Activated gamma-delta T cell treated with anti-CD3 and anti-CD28 coated beads, Interleukin-2, amount 50 U/mL, for 16 hours (primary cell): ENCODE data around the gene ANKRD40CL.
"Not testable (repeated sequence)": the region's sequence is repeated elsewhere in the genome, so short reads cannot be mapped to it uniquely, and the experiment has no call there.

Source experiments
- DNase-seq: peaks from one replicate; pipeline ENCODE4 v3.0.0-alpha.2; 2020; ENCODE audit warnings: low read depth

Gene ANKRD40CL, protein sequence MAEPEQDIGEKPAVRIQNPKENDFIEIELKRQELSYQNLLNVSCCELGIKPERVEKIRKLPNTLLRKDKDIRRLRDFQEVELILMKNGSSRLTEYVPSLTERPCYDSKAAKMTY

GRCh38 chr17:50767446-50767845, at the start of gene ANKRD40CL:
Gene ANKRD40CL, minus strand, starts transcription at chr17:50767518. Its CDS starts 605 bp downstream, at chr17:50766913.
- no peak for DNase-seq

DNA sequence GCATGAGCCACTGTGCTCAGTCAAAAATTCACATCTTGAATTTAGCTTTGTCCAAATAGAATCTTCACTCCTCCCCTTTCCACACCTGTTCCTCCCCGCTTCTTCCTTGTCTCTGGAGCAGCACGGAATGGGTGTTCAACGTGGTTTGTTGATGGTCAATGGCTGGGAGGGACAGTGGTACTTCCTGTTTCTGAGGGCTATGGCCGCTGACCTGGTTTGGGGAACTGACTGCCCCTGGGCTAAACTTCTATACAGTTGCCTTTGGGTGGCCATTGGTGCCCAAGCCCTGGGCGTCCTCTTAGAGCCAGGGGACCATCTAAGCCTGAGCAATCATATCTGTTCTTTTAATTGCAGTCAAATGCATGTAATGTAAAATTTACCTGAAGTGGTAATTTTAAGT, 49.0 kb upstream of the ANKRD40CL start:
- DNase-seq = no peak

DNA sequence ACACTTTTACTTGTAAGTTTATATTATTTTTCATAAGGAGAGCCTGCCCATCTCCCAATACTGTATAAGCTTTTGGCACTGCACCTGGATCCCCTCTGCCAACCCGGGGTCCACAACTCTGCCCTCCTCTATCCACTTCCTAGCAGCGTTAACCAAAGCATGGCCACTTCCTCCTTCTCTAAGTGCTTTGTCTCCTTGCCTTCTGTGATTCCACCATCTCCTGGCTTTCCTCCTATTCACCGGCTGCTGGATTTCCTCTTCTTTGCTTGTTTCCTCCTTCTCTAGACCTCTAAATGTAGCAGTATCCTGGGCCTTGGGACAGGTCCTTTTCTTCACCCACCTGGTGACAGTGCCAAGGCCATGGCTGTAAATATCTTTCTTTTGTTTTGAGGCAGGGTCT, 48.1 kb upstream of the ANKRD40CL start:
- DNase-seq = no peak

DNA sequence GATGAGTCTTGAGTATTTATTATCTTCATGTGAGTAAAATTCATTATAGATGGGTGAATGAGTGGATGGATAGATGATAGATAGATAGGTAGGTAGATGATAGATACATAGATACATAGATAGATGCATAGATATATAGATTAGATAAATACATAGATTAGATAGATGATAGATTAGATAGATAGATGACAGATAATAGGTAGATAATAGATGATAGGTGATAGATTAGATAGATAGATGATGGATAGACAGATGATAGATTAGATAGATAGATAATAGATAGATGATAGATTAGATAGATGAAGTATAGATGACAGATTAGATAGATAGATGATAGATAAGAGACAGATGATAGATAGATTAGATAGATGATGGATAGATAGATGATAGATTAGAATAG, 46.3 kb upstream of the ANKRD40CL start:
- no peak for DNase-seq

DNA sequence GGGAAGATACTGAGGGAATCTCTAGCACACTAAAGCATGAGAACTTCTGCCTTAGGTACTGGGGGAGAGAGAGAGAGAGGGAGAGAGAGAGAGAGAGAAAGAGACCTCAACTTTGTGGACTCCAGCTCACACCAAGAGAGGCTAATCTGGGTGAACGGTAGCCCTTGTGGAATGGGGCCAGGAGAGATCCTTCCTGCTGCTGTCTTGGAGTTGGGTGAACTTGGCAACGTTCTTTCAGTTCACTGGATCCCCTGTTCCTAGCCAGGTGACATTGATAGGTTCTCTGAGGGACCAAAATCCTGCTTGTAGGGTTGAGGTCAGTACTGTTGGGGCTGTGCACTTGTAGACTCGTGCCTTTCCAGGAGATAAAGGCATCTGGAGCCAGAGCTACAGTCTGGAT, 41.6 kb upstream of the ANKRD40CL start:
- no peak for DNase-seq

GRCh38 chr17:50808413-50808812, 41.1 kb upstream of the ANKRD40CL start:
- DNase-seq = no peak

GRCh38 chr17:50807675-50808074, 40.4 kb upstream of the ANKRD40CL start:
- DNase-seq = no peak

- no peak for DNase-seq
Observed at GRCh38 chr17:50807009-50807408, 39.7 kb upstream of the ANKRD40CL start.

DNA sequence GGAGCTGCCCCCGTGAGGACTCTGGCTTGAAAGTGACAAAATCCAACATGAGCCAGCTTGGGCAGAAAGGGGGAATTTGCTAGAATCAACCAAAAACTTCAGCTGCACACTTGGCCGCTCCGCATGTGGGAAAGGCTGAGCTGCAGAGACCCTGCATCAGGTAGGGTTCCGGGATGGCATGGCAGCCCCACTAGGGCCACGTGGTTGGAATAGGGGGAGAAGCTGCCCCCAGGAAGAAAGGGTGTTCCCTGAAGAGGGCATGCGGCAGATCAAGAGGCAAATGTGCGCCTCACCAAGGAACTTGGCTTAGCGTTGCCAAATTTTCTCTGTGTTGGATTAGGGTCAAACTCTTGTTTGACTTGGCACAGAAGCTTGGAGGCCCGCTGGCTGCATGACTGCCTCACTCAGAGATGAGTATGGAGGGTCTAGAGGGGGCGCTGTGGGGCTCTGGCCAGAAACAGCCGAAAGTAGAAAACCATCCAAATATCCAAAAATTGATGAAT, 38.9 kb upstream of the ANKRD40CL start:
- DNase-seq = no peak

GRCh38 chr17:50805486-50805885, 38.2 kb upstream of the ANKRD40CL start:
- no peak for DNase-seq

- DNase-seq = not testable (repeated sequence)
Observed at GRCh38 chr17:50804749-50805475, 37.6 kb upstream of the ANKRD40CL start.

DNA sequence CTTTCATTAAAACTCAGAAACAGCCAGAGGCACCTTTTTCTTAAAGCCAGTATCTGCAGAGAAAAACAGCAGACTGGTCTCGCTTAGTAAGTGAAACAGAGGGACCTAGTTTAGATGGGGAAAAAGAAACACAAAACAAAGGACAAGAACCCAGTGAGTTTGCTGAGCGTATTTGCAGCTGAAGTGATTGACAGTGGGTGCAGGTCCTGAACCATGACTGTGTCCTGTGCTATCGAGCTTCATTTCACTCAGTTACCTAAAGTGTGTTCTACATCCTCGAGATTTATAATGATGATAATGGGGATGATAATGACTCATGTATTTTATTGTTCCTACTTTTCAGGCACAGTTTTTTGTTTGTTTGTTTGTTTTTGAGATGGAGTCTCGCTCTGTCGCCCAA, 36.4 kb upstream of the ANKRD40CL start:
- no peak for DNase-seq

DNA sequence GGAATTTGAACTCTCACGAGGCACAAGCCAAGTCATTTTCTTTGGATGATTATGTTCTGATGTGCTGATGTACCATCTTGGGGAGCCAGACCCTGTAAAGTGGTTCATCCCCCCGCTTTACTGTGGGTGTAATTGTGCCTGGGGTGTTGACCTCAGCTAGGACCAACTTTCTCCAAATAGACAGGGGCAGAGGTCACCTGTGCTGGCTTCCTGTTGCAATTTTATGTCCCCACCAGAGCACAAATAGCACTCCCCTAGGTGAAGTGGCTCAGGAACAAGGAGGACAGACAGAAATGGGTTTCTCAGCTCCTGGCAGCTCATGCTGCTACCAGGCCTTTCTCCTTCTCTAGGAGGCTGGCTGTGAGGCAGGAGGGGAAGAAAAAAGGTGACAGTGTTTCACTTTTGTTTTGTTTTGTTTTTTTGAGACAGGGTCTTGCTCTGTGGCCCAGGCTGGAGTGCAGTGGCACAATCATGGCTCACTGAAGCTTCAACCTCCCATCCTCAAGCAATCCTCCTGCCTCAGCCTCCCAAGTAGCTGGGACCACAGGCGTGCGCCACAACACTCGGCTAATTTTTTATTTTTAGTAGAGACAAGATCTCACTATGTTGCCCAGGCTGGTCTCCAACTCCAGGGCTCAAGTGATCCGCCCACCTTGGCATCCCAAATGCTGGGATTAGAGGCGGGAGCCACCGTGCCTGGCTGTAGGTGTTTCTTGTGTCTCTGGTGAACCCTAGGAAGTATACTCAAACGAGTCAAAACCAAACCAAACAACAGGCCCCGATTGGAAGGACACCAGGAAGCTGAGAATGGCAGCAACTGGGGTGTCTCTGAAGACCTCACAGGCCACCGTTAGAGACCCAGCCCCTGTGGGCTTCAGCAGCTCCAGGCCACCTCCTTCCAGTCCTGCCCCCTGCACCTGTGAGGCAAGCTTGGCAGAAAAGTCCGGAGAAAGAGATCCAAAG, 35.6 kb upstream of the ANKRD40CL start:
- no peak for DNase-seq

GRCh38 chr17:50800196-50800700, 32.9 kb upstream of the ANKRD40CL start:
- DNase-seq = no peak

DNA sequence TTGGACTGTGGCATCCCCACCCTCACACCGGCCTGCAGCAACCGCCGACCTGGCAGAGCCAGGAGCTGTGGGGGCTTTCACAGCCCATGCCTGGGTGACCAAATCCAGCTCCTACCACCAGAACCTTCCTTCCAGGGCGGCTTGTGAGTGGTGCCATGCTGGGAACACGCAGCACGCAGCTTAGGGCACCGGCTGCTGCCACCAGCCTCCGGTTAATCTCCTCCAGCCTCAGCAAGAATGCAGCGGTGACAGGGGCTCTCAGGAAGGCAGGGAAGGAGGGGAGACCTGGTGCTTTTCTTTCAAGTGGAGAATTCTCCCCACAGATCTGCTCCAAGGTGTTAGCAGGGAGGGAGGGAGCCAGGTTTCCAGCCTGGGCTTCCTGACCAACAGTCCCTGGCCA, 32.3 kb upstream of the ANKRD40CL start:
- DNase-seq = no peak

GRCh38 chr17:50798424-50799288, 31.3 kb upstream of the ANKRD40CL start:
- no peak for DNase-seq

DNA sequence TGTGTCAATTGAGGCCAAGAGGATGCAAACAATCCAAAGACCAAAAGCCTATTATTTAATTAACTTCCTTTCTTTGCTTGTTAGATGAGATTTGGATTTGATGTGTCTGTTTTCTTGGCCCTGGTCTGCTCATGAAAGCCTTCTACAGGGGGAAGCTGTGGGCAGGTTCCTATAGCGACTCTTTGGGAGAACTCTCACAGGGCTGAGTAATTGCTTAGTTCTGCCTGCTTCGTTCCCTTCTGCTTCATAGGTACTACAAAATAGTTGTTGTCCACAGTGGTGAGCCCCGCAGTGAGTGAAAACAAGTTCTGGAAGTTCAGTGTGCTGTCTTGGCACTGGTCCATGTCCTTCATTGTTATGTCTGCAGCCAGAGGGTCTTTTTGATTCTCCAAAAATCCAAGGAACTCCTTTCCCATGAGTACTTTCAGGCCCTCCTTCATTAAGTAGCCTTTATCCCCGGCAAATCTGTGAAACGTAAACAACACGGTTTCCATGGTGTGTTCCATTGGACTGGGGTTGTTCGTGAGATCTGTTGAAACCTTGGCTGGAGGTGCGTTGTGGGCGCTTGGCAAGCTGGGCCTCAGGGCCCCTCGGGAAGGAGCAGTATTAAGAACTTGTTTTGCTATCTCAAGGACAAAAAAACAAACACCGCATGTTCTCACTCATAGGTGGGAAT, 30.0 kb upstream of the ANKRD40CL start:
- no peak for DNase-seq

DNA sequence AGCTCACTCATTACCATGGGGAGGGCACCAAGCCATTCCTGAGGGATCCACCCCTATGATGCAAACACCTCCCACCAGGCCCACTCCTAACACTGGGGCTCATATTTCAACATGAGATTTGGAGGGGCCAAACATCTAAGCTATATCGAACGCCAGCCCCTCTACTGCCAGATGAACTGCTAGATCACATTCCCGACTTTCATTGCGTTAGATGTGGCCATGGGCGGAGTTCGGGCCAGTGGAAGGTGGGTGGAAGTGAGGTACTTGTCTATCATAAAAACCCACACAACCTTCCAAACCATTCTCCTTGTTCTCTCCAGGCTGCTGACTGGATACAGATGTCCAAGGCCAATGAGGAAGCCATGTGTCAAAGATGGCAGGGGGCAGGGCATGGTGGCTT, 27.0 kb upstream of the ANKRD40CL start:
- DNase-seq = no peak

- no peak for DNase-seq
Observed at GRCh38 chr17:50793007-50793406, 25.7 kb upstream of the ANKRD40CL start.

- no peak for DNase-seq
Observed at GRCh38 chr17:50792132-50792531, 24.8 kb upstream of the ANKRD40CL start.

DNA sequence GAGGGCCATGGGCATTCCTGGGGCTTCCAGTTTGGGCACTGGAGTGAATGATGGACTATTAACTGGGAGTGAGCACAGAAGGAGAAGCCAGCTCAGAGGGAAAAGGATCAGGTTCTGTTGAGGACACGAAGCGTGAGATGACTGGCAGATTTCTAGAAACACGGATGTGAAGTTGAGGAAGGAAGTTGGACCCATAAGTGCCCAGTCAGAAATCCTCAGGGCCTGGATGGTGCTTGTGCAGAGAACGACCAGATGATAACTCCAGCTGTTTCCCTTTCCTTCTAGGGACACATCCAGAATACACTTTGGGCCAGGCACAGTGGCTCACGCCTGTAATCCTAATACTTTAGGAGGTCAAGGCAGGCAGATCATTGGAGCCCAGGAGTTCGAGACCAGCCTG, 23.3 kb upstream of the ANKRD40CL start:
- DNase-seq = no peak
